GM21723 (cell line): ENCODE results near the gene HBQ1.
A peak's percentile ranks its signal among the peaks of the same experiment; 100 is the strongest.
"Not testable (repeated sequence)": the region's sequence is repeated elsewhere in the genome, so short reads cannot be mapped to it uniquely, and the experiment has no call there.

Source experiments
- ATAC-seq: cut with Tn5 transposase; IDR thresholded peaks from one replicate; pipeline ENCODE4 v1.9.1; 2021; ENCODE audit warnings: mild to moderate bottlenecking, moderate library complexity; ENCODE audit not compliant: unreplicated experiment

Gene HBQ1

GRCh38 chr16:200388-200787 lies 20.1 kb downstream of the HBQ1 start:
- ATAC-seq = no peak

DNA sequence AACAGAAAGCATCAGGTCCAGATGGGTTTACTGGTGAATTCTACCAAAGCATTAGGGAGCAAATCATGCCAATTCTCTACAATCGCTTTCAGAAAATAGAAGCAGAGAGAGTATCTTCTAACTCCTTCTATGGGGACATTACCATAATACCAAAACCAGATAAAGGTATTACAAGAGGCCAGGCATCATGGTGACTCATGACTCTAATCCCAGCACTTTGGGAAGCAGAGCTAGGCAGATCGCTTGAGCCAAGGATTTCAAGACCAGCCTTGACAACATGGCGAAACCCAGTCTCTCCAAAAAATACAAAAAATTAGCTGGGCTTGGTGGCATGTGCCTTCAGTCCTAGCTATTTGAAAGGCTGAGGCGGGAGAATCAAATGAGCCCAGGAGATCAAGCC lies 23.0 kb downstream of the HBQ1 start:
- no peak for ATAC-seq

DNA sequence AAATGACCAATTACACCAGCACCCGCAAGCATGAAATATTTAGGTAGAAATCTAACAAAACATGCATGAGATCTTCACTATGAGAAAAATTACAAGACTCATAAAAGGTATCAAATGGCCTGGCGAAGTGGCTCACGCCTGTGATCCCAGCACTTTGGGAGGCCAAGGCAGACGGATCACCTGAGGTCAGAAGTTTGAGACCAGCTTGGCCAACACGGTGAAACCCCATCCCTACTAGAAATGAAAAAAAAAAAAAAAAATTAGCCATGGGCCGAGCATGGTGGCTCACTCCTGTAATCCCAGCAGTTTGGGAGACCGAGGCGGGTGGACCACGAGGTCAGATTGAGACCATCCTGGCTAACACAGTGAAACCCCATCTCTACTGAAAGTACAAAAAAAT lies 23.8 kb downstream of the HBQ1 start:
- not testable (repeated sequence) for ATAC-seq

- not testable (repeated sequence) for ATAC-seq
Measured at GRCh38 chr16:209359-209758, 29.1 kb downstream of the HBQ1 start.

DNA sequence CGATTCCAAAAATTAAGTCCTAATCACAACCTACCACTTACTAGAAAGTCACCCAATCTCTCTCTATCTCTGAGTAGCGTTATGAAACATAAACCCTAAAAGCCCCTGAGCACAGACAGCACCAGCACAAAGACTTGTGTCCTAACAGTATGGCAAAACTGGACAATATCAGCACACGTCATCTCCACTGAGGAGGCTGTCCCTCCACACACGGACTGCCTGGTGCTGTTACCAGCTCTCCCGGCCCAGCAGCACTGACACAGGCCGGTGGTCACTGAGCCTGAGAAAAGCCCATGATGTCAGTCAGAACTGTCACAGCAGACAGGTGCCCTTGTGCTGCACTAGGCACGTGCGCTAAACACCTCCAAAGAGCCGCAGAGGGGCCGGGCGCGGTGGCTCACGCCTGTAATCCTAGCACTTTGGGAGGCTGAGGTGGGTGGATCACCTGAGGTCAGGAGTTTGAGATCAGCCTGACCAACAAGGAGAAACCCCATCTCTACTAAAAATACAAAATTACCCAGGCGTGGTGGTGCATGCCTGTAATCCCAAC lies 31.4 kb downstream of the HBQ1 start:
- not testable (repeated sequence) for ATAC-seq

GRCh38 chr16:212999-213398 lies 32.7 kb downstream of the HBQ1 start:
- no peak for ATAC-seq

DNA sequence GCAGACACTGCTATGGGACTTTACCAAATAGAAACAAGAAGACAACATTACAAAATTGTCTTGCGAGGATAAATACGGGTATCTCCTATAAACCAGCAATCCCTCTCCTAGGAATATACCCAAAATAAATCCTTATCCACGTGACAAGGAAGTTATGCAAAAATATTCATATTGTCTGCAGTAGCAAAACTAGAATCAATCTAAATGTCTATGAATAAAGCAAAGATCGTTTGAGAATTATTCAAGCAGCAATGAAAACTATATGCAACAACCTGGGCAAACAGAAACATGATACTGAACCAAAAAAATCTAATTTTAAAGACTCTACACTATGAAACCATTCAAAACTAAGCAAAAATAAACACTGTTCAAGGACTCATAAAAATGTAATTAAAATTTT lies 39.8 kb downstream of the HBQ1 start:
- no peak for ATAC-seq

- peak; percentile 15 for ATAC-seq
Measured at GRCh38 chr16:228151-228851, 48.0 kb downstream of the HBQ1 start.

- peak; percentile 79 for ATAC-seq
Measured at GRCh38 chr16:228852-229730, 48.8 kb downstream of the HBQ1 start, which contains the start of gene LUC7L. Gene LUC7L, minus strand, starts transcription at chr16:229449. Its CDS starts 110 bp downstream, at chr16:229339.

GRCh38 chr16:229731-230281 lies 49.5 kb downstream of the HBQ1 start:
- ATAC-seq = no peak

DNA sequence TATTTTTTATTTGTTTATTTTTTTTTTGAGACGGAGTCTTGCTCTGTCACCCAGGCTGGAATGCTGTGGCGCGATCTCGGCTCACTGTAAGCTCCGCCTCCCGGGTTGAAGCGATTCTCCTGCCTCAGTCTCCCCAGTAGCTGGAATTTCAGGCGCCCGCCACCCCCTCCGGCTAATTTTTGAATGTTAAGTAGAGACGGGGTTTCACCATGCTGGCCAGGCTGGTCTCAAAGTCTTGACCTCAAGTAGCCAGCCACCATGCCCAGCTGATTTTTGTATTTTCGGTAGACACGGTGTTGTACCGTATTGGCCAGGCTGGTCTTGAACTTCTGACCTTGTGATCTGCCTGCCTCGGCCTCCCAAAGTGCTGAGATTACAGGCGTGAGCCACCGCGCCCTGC lies 50.1 kb downstream of the HBQ1 start:
- ATAC-seq = not testable (repeated sequence)
